Raji (cell line): ENCODE results near the gene GPR183.

Source experiments
- POLR2A ChIP-seq: IDR thresholded peaks from 2 replicates; pipeline ENCODE4 v1.6.1; 2011; ENCODE audit warnings: low read depth, low read length, control low read depth; ENCODE audit not compliant: insufficient read depth

The GPR183 gene

DNA sequence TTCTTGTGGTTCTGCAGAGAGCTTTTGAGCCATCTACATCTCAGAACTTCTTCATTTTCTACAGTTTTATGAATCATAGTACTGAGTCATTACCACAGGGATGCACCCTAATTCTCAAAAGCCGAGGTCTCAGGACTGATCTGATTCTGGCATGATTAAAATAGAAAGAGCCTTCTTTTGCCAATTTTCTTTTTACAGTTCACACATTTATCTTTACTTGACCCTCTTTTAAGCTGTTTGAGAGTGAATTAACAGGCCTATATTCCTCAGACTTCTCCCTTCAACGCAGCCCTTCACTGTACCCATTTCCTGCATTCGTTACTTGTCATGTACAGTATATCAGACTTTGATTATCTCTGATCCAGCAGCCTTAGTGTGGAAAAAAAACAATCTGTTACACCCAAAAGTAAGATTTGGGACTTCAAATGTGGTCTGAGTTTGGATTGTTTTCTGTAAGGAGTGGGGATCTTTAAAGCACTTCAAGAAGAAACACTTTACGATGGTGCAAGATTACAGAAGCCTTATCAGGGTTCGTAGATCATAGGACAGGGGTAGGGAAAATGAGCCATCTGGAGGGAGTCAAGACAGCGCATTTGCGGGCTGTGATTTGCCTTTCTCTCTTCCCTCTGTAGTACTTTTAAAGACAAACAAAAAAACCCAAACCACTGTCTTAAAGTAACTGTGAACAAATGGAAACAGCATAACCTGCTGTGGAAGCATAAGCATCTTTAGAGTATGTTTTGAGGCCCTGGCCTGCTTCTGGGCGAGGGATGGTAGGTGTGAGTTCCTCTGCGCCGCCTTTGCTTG lies 15.3 kb upstream of the GPR183 start:
- no peak for TF ChIP-seq POLR2A

GRCh38 chr13:99321709-99322108 lies 14.5 kb upstream of the GPR183 start:
- TF ChIP-seq POLR2A = no peak

DNA sequence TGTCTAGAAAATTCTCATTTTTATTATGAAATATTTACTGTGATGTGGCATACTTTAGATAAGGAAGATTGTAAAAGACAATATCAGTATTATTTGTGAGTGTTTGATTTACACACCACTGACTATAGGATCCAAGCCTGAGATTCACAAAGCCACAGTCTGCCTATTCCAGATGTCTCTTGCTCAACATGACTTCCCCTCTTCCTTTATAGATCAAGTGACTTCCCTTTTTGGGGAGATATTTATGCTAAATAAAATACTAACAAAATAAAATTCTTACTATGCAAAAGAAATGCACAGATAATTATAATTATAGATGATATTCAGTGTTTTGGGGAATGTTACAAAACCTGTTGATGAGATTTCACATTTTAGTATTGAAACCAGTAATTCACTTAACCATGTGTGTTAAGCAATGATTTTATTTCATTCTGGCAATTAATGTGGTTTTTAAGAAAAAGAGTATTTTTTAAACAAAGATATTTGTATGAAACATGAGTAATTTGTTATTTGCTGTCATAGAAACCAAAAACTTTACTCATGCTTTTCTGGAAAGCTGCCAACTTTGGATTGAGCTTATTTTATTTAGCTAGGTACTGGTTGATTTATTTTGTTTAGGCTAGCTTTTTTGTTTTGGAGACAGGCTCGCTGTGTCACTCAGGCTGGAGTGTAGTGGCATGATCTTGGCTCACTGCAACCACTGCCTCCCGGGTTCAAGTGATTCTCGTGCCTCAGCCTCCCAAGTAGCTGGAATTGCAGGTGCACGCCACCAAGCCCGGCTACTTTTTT lies 13.7 kb upstream of the GPR183 start:
- no peak for TF ChIP-seq POLR2A

GRCh38 chr13:99316657-99317256 lies 9.6 kb upstream of the GPR183 start:
- no peak for TF ChIP-seq POLR2A

DNA sequence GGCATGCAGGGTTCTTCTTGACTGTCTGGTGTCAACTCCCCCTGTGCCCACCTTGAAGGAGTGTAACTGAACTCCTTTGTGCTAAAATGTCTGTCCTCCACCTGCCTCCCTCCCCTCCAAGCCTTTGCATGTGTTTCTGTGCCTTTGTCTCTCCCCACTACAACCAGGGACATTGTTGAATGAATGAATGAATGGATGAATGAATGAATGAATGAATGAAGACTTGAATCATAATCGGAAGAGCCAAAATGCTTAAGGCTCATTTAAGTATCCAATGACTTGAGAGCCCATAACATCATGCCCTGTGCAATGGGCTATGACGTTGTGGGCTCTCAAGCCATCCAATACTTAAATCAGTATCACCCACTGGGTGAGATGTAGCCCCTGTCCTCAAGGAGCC lies 9.0 kb upstream of the GPR183 start:
- TF ChIP-seq POLR2A = no peak

DNA sequence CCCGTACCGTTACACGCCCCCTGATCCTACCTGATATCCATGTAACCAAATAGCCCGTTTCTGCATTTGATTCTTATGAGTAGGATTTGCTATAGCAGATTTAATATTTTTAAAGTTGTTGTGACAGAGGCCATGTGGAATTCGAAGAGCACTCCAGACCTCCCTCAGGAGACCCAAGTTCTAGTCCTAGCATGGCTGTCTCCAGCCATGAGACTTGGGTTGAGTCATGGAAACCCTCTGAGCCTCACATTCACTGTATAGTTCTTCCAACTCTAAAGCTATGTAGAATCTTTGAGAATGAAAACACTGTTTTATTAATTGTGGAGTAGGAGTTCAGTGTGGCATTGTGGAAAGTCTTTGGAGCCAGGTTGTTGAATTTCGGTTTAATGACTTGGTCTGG lies 8.0 kb upstream of the GPR183 start:
- no peak for TF ChIP-seq POLR2A

- no peak for TF ChIP-seq POLR2A
Measured at GRCh38 chr13:99314640-99315176, 7.5 kb upstream of the GPR183 start.

DNA sequence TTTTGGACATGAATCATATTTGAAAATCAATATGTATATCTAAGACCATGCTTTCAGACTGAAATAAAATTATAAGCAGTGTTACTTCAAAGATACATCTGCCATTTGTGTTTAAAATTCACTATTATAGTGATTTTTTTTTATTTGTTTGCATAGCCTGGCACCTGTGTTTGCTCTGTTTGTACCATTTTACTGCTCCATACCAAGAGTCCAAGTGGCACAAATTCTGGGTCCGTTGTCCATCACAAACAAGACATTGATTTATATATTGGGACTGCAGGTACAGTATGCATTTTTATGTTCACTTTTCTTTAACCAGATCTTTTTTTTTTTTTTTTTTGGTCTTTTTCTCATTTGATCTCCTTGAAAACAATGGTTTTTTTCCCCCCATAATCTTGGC lies 6.7 kb upstream of the GPR183 start:
- no peak for TF ChIP-seq POLR2A

- TF ChIP-seq POLR2A = no peak
Measured at GRCh38 chr13:99313501-99313900, 6.3 kb upstream of the GPR183 start.

- no peak for TF ChIP-seq POLR2A
Measured at GRCh38 chr13:99312493-99312883, 5.3 kb upstream of the GPR183 start.

DNA sequence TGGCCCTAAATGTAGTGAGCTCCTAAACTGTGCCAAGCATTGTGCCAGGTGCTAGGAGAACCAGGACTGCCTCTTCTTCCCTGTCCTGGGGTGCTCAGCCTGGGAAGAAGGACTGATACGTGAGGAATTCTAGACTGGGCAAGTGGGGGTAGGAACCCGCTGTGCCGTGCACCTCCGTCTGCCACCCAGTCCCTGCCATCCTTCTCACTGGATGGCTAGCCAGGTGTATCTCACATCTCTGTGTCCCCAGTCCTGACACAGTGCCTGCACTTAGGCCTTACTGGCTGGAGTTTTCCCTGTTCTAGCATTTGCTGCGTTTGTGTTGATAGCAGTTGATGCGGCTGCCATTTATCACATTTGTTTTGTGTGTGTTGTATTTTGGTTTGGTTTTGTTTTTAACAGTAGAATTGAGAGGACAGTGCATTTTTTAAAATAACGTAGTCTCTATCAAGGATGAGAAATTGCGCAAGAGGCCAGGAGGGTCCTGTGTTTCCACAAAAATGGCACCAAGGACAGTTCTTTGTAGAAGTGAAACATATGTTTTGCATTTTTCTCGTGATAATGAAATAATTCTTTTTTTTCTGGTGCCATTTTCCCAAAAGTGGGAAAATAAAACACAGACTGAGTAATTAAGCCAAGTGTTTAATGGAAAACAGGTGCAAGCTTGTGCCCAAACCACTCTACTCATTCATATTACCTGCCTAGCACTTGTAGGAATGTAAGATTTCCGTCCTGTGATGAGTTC lies 4.7 kb upstream of the GPR183 start:
- no peak for TF ChIP-seq POLR2A

- no peak for TF ChIP-seq POLR2A
Measured at GRCh38 chr13:99311137-99311536, 3.9 kb upstream of the GPR183 start.

GRCh38 chr13:99310382-99311031 lies 3.3 kb upstream of the GPR183 start:
- no peak for TF ChIP-seq POLR2A

DNA sequence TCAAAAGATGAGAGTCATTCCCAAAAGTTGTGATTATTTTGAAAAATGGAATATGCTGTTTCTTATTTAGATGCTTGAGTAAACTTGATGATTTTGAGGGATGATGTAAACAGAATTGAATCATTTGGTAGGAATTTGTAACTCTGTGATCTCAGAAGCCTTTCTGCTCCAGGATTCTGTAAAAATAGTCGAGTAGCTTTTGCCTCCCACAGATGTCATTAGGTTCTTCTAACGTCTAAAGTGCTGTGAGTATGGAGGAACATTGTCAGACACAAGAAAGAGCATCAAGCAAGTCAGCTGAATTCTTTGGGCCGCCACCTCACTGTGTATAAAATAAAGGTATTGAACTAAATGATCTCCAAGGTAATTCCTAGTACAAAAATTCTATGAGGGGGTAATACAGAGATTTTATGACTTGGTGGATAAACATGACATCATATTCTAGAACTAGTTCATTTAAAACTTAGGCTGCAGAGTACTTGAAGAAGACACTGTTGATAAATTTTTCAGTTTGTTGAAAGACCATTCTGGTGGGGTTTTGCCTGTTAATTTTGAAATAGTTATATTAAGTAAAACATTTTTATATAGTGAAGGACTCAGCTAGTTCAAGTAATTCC lies 1.4 kb upstream of the GPR183 start:
- no peak for TF ChIP-seq POLR2A
